ENCODE results near the gene C9orf40.

C9orf40 gene, protein sequence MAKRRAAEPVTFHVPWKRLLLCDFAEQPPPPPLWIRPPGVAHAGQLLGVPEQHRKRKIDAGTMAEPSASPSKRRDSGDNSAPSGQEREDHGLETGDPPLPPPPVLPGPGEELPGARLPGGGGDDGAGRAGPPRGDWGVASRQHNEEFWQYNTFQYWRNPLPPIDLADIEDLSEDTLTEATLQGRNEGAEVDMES

DNA sequence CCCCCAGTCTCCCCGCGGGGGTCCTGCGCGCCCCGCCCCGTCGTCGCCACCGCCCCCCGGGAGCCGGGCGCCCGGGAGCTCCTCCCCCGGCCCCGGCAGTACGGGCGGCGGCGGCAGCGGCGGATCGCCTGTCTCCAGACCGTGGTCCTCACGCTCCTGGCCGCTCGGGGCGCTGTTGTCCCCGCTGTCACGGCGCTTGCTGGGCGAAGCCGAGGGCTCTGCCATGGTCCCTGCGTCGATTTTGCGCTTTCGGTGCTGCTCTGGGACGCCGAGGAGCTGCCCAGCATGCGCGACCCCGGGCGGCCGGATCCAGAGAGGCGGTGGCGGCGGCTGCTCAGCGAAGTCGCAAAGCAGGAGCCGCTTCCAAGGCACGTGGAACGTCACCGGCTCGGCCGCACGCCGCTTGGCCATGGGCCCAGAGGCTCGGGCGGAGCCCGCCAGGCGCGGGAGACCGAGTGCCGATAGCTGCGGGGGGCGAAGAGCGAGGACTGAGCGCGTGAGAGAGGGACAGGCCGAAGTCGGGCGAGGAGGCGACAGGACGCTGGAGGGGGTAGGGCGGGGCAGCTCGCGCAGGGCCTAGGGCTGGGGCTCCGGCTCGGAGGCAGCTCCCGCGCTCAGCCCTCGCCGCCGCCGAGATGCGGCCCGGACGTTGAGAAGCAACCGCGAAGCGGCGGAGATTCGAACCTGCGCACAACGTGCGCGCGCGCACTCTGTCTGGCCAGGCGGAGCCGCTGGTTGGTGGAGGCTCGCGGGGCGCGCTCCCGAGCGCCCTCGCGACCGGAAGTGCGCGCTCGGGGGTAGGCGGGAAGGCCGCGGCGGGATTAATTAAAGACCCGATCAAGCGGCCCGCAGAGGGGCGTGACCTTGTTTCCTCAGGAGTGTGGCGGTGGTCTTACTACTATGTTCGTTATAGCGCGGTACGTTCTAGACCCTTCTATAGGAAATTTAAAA is at the start of gene C9orf40:
Gene C9orf40 (minus strand): TSS at position 712 of the 951 bp plus-strand sequence. CDS start 301 bp downstream, at position 411.
- DNase-seq (ENCODE audit: low read depth): peak; percentile 53

DNA sequence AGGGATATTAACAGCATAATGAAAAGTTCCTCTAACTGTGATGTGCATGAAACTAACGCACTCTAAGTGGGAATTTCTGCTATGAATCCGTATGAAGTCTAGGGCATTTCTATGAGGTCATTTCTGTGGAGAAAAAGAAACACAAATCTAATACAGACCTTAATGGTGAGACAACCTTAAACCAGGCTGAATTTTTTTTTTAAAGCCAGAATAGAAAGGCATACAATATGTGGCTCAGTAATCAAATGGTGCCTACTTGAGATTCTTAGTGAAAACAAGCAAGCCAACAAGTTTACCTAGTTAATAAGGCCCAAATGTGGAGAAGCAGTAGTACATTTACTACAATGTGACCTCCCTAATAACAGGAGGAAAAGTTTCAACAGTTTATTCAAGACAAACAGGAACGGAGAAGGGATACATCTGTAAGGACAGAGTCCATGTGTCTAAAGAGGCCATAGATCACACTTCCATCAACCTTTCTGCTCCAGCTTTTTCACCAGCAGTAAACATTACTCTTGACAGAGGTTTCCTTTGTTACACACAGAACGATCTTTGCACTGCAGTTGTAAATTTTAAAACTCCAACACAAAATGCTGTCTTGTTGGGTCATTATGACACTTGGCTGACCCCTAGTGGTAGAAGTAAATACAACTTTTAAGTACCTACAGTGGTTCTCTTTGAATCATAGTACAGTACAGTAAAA is 49.2 kb upstream of the C9orf40 start:
- DNase-seq (ENCODE audit: low read depth): peak; percentile 69

DNA sequence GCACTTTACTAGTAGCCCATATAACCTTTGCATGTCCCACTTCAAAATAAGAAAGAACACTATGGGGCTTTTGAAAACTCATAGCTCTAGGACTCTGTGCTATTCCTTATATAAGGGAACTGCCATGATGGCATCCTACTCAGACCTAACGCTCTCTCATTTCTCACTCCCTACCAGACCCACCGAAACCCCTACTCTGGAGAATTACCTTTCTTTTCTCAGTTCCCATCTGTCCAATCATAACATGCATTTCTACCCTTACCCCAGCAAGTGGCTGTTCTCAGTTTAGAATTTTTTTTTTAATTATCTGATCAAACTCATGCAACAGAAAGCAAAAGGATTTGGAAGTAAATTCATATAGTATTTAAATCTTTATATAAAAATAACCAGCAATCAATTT is 48.1 kb upstream of the C9orf40 start:
- DNase-seq (ENCODE audit: low read depth): no peak

DNA sequence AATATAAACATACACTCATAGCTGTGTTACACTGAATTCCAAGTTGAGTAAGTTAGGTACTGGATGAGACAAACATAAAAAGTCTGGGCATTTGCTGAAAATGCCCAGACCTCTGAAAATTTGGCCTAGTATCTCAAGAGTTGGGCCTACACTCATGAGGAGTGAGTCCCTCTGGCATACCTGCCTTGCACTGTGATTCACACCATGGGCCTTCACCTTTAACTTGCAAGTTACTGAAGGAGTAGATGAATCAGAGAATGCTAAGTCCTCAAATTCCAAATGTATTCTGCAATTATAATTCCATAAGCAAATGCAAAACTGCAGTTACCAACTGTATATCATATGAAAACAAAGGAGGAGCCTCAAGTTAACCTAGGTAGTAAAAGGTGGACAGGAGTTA is 32.3 kb upstream of the C9orf40 start:
- DNase-seq (ENCODE audit: low read depth): no peak

DNA sequence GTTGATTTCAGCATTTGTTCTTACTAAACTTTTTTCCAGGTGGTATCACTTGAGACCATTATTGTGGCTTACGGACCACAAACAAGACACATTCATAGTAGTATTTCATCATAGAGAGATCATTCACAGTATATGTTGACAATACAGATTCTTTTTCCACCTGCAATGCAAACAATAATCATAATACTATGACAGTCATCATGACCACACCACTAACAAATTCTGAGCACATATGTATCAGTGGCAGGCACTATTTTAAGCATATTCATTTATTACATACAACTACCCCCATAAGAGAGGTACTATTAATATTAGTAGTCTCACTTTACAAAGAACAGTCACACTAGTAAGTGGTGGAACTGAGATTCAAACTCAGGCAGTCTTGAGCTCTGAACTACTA is 31.0 kb upstream of the C9orf40 start:
- DNase-seq (ENCODE audit: low read depth): no peak

DNA sequence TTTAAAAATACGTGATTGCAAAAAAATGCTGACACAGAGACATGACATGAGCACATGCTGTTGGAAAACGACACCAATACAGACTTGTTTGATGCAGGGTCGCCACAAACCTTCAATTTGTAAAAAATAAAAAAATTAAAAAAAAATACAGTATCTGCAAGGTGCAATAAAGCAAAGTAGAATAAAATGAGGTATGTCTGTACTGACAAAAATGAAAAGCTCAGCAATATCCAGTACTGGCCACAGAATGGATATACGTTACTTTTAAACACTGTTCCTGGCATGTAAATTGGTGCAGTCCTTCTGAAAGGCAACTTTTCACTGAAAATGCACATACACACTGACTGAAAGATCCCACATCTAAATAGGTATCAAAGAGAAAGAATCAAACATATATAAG is 27.1 kb upstream of the C9orf40 start:
- DNase-seq (ENCODE audit: low read depth): no peak

DNA sequence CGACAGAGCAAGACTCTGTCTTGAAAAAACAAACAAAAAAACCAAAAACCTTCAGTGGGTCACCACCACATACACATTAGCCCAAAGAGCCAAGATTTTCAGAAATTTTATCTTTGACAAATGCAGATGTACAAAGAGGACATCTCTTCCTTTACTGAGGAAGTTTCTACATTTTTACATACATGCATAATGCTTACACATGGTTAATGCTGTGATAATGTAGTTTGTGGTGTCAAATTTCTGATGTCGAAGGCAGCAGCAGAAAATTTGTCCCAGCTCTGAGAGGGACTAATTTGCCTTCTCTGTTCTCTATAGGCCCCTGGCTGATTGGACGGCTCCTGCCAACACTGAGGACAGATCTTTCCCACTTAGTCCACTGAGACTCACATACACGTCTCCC is 24.6 kb upstream of the C9orf40 start:
- no peak for DNase-seq (ENCODE audit: low read depth)

DNA sequence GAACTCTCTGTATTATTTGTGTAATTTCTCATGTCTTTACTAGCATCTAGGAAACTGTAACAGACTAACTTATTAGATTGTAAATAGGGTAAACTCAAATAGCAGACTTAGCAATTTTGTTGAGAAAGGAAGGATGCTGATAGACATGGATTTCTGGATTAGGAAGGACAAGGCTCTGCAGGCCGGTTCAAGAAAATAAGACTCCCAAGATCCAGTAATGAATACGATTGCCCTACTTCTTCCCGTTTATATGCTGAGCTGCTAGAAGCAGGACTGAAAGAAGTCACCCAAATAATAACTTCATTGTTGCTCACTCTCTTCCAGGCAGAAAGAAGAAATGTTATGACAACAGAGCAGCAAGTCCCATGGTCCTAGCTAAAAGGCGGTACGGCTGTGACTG is 22.8 kb upstream of the C9orf40 start:
- no peak for DNase-seq (ENCODE audit: low read depth)

DNA sequence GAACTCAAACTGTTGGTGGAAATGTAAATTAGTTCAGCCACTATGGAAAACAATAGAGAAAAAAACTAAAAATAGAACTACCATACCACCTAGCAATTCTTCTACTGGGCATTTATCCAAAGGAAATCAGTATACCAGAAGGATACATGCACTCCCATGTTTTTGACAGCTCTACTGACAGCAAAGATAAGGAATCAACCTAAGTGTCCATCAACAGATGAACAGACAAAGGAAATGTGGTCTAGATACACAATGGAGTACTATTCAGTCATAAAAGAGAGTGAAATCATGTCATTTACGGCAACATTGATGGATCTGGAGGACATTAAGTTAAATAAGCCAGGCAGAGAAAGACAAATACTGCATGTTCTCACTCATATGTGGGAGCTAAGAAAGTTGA is 21.8 kb upstream of the C9orf40 start:
- no peak for DNase-seq (ENCODE audit: low read depth)

DNA sequence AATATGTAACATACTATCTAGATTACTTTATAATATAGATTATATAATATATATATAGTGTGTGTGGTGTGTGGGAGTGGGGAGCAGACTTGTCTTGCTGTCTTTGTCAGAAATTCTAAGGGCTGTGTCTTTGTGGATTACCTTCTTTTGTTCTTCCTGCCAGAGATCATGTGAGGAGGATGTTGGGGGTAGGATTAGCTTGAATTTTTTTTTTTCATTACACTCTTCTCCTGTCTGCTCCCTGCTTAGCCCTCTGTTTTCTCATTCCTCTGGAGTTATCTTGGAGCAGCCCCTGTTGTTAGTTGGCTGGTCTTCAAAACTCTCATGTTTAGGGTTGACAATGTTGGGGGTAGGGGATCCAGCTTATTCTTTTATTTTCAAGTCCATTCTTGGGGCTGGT is 21.0 kb upstream of the C9orf40 start:
- no peak for DNase-seq (ENCODE audit: low read depth)

DNA sequence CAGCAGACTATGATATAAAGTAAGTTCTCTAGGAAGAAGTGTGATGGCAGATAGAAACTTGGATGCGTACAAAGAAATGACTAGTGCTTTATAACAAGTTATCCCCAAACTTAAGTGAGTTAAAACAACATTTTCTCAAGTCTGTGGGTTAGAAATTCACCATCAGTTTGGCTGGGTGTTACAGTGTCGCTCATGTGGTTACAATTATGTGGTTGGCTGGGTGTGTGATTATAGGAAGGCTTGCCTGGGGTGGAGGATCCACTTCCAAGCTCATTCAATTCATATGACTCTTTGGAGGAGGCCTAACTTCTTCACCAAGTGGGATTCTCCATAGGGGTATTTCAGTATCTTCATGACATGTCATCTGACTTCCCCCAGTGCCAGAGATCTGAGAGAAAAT is 10.3 kb upstream of the C9orf40 start:
- DNase-seq (ENCODE audit: low read depth): no peak

DNA sequence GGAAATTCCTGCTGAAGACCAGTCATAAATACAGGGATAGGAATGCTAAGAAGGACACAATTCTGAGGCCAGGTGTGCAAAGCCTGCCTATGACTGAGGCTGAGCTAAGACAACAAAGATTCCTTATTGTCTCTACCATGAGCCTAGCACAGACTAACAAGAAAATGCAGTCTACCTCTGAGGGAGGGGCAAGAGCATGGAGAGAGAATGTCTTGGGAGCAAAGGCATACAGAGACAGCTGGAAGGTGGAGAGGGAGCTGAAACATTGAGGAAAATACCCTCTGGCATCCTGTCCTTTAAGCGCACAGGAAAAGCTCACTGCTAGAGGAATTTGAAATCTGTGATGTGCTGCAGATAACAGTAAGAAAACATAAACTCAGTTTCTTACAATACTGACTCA is 8.8 kb upstream of the C9orf40 start:
- no peak for DNase-seq (ENCODE audit: low read depth)

DNA sequence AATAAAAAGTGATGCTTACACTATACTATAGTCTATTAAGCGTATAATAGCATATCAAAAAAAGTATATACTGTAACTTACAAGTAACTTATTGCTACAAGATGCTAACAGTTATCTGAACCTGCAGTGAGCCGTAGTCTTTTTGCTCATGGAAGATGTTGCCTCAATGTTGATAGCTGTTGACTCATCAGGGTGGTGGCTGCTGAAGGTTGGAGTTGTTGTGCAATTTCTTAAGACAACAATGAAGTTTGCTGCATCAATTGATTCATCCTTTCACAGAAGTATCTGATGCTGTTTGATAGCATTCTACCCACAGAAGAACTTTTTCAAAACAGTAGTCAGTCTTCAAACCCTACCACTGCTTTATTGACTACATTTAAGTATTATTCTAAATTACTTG is 7.8 kb upstream of the C9orf40 start:
- peak; percentile 56 for DNase-seq (ENCODE audit: low read depth)

DNA sequence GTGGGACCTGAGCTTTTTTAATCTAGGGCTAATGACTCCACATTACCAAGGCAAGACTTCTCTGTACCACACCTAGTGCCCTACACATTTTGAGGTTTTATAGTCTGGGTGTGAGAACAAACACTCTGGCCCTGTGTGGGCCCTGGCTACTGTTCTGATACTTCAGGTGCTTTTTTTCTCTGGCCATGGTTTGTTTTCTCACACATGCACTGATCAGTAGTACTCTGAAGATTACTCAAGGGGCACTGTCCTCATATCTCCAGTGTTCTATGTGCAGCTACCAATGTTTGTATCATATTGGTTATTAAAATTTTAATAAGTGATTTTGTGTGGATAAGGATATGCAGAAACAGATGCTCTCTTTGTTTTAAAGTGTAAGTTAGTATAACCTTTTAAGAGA is 5.9 kb upstream of the C9orf40 start:
- no peak for DNase-seq (ENCODE audit: low read depth)

DNA sequence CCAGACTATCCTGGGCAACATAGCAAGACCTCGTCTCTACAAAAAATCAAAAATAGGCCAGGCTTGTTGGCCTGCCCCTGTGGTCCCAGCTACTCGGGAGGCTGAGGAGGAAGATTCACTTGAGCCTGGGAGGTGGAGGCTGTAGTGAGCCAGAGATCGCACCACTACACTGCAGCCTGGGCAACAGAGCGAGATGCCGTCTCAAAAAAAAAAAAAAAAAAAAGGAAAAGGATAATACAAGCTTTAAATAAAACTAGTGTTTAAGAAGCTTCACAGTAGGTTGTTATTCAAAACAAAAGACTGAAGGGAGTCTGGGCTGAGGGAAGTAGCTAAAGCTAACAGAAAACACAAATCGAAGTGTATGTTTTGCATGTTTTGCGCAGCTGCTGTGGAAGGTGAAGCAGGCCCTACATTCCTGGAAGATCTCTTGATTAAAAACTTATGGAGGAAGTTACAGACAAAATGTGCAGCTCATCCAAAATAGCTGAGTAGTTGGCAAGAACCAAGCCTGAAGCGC is 581 bp upstream of the C9orf40 start:
- peak; percentile 30 for DNase-seq (ENCODE audit: low read depth)

DNA sequence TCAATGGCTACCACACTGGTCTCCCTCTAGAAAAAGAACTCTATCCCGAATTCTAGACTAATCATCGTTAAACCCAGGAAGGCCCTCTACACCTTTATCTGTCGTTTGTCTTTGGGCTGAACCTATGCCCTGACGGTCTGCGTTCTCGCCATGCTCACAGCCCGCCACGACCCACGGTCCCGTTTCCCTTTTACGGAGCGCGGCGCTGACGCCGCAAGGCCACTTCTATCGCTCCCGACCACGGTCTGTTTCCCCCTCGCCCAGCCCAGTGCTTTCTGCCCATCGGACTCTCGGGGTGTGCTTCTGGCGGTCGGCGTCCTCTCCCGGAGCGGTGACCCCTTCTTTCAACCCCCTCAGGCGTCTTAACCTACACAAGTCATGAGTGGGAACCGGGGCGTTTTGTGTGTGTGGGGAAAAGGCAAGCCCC is 974 bp downstream of the C9orf40 start:
- no peak for DNase-seq (ENCODE audit: low read depth)

DNA sequence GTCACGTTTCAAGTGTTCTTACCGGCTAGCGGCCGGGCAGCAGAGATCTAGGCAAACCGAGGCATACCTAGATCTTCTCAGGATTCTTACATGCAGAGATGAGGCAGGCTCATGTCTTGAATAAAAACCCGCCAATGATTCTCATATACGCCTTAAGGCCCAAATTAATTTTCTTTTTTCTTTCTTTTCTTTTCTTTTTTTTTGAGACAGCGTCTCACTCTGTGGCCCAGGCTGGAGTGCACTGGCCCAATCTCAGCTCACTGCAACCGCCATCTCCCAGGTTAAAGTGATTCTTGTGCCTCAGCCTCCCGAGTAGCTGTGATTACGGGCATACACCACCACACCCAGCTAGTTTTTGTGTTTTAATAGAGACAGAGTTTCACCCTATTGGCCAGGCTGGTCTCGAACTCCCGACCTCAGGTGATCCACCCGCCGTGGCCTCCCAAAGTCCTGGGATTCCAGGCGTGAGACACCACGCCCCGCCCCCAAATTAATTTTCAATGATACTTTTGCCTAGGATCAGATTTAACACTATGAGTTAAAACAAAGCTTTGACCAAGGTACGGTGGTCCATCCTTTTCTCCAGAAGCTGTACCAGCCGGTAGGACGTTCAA is 1.5 kb downstream of the C9orf40 start:
- no peak for DNase-seq (ENCODE audit: low read depth)

DNA sequence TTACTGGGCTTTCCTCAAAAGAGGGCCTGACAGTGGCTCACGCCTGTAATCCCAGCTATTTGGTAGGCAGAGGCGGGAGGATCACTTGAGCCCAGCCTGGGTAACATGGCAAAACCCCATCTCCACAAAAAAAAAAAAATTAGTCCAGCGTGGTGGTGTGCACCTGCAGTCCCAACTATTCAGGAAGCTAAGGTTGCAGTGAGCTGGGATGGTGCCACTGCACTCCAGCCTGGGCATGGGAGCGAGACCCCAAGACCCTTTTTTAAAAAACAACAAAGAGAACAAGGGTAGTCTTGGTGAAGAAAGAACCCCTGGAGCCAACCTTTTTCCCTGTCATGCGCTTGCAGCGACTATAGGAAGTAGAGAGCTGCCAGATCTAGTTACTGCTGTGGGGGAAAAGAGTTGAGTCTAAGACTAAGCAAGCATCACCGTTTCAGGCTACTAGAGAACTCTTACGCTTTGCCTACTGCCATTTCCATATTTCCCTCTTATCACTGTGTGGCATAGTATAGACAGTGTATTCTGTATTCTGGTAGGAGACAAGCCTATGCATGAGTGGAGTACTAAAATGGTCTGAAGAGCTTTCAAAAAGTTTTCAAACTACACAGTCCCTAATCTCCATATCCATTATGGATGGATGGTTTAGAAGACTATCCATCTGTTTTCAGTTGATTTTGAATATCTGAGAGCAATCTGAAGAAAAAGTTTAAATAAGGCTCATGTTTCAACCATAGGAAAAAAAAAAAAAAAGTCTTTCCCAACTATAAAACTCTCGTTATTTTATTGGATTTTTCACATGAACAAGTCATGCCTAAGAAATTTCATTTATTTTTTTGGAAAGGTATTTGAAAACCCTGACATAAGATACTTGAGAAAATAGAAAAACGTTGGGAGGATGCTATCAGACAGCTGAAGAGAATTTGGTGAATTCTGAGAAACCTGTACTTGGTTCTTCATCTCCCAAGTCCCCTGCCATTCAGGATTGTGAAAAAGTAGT is 2.6 kb downstream of the C9orf40 start:
- no peak for DNase-seq (ENCODE audit: low read depth)

DNA sequence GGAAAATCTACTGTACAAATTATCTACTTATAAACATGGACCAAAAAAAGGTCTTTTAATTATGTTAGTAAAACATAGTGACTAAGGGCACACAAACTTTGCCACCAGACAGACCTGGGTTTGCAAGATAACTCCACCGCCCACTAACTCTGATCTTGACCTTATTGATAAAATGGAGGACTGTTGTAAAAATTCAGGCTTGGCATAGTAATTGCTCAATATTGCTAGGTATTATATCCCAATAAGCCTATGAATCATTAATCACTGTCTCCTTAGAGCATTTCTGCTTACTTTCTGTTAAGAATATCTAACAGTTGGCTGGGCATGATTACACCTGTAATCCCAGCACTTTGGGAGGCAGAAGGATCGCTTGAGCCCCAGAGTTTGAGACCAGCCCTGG is 3.8 kb downstream of the C9orf40 start:
- DNase-seq (ENCODE audit: low read depth): no peak

DNA sequence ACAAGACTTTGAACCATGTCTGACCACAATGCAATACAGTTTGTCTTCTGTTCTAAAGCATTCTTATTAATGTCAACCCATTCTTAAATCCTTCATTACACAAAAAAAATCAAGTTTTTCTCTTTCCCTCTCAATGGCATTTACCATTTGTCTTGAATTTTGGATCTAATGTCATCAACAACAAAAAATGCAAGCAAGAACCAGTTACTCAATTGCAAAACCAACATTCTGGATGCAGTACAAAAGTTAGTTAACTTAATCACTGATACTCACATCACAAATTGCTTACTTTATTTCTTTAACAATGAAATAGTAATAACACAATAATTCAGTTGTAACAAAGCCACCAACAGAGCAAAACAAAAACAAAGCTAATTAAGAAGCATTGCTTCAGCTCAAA is 6.0 kb downstream of the C9orf40 start:
- DNase-seq (ENCODE audit: low read depth): no peak

DNA sequence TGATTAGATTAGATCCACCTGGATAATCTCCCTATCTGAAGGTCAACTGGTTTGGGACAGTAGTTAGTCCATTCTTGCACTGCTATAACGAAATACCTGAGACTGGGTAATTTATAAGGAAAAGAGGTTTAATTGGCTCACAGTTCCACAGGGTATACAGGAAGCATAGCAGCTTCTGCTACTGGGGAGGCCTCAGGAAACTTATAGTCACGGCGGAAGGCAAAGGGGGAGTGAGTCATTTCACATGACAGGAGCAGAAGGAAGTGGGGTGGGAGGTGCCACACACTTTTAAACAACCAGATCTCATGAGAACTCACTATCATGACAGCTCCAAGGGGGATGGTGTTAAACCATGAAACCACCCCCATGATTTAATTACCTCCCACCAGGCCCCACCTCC is 9.9 kb downstream of the C9orf40 start:
- no peak for DNase-seq (ENCODE audit: low read depth)

Measured in HS-5 (cell line).